Mesenchymal stem cell (in vitro differentiated cells and primary cell): ENCODE data around the gene GPRIN2.

Experiments
- DNase-seq: peaks from one replicate; pipeline ENCODE4 v3.0.0-alpha.2; 2013
- H2AFZ ChIP-seq: one replicate; pipeline ENCODE4 v1.6.1; 2013; ENCODE audit warnings: low read depth, mild to moderate bottlenecking, control low read depth, inconsistent platforms, low read length, moderate library complexity
- H2AK5ac ChIP-seq: 2 replicates; pipeline ENCODE4 v1.6.1; 2013; ENCODE audit warnings: low read length, moderate library complexity, mild to moderate bottlenecking, inconsistent platforms; ENCODE audit not compliant: severe bottlenecking
- H2BK120ac ChIP-seq: one replicate; pipeline ENCODE4 v1.6.1; 2013; ENCODE audit warnings: low read depth, mild to moderate bottlenecking, inconsistent platforms, low read length, moderate library complexity
- H2BK12ac ChIP-seq, 2 experiments: one replicate each; pipeline ENCODE4 v1.6.1; 2013; ENCODE audit warnings: inconsistent platforms in 2 of 2, low read length in 2 of 2, mild to moderate bottlenecking in 2 of 2, moderate library complexity in 2 of 2, control low read depth in 1 of 2
- H2BK15ac ChIP-seq: one replicate; pipeline ENCODE4 v1.6.1; 2013; ENCODE audit warnings: mild to moderate bottlenecking, low read depth, inconsistent platforms; ENCODE audit not compliant: poor library complexity, severe bottlenecking
- H2BK5ac ChIP-seq: 2 replicates; pipeline ENCODE4 v1.6.1; 2013; ENCODE audit warnings: low read depth, mild to moderate bottlenecking, low read length, control low read depth, inconsistent platforms; ENCODE audit not compliant: poor library complexity, severe bottlenecking
- H3K14ac ChIP-seq, 2 experiments: one replicate each; pipeline ENCODE4 v1.6.1; 2013; ENCODE audit warnings: inconsistent platforms in 2 of 2, low read length in 2 of 2, control low read depth in 1 of 2, mild to moderate bottlenecking in 1 of 2, moderate library complexity in 1 of 2
- H3K18ac ChIP-seq, 2 experiments: one replicate each; pipeline ENCODE4 v1.6.1; 2013; ENCODE audit warnings: inconsistent platforms in 2 of 2, low read length in 2 of 2, control low read depth in 1 of 2, low read depth in 1 of 2, mild to moderate bottlenecking in 1 of 2
- H3K23ac ChIP-seq, 2 experiments: one replicate each; pipeline ENCODE4 v1.6.1; 2013; ENCODE audit warnings: inconsistent platforms in 2 of 2, low read length in 2 of 2, mild to moderate bottlenecking in 2 of 2, moderate library complexity in 2 of 2, control low read depth in 1 of 2
- H3K27ac ChIP-seq: 2 replicates; pipeline ENCODE4 v1.5.1; 2013; ENCODE audit warnings: mild to moderate bottlenecking, moderate library complexity, low read length, control low read depth, inconsistent platforms; ENCODE audit not compliant: poor library complexity, severe bottlenecking
- H3K27me3 ChIP-seq, 2 experiments: 2 replicates each; pipeline versions ENCODE4 v1.6.1 to v1.7.0; 2013; ENCODE audit warnings: low read length in 2 of 2, mild to moderate bottlenecking in 2 of 2, moderate library complexity in 2 of 2, control low read depth in 1 of 2, inconsistent platforms in 1 of 2; ENCODE audit not compliant: control insufficient read depth in 1 of 2, insufficient read depth in 1 of 2
- H3K36me3 ChIP-seq, 2 experiments: 2 replicates each; pipeline versions ENCODE4 v1.6.1 to v1.7.0; 2013; ENCODE audit warnings: low read length in 2 of 2, control low read depth in 1 of 2, inconsistent platforms in 1 of 2, low read depth in 1 of 2, mild to moderate bottlenecking in 1 of 2; ENCODE audit not compliant: insufficient read depth in 2 of 2, control insufficient read depth in 1 of 2
- H3K4ac ChIP-seq, 2 experiments: one replicate each; pipeline ENCODE4 v1.6.1; 2013; ENCODE audit warnings: inconsistent platforms in 2 of 2, low read length in 2 of 2, mild to moderate bottlenecking in 2 of 2, moderate library complexity in 2 of 2, control low read depth in 1 of 2, low read depth in 1 of 2
- H3K4me1 ChIP-seq: 2 replicates; pipeline ENCODE4 v1.6.1; 2013; ENCODE audit warnings: low read depth, low read length, control low read depth; ENCODE audit not compliant: control insufficient read depth, insufficient read depth
- H3K4me2 ChIP-seq: 2 replicates; pipeline ENCODE4 v1.6.1; 2013; ENCODE audit warnings: low read length, mild to moderate bottlenecking, inconsistent platforms; ENCODE audit not compliant: poor library complexity, severe bottlenecking
- H3K4me3 ChIP-seq, 2 experiments: 2 replicates each; pipeline versions ENCODE4 v1.5.1 to v1.7.0; 2013; ENCODE audit warnings: low read length in 2 of 2, mild to moderate bottlenecking in 2 of 2, control low read depth in 1 of 2, low read depth in 1 of 2; ENCODE audit not compliant: insufficient read depth in 1 of 2
- H3K79me1 ChIP-seq: replicated peaks from 2 replicates; pipeline ENCODE4 v1.6.1; 2013; ENCODE audit warnings: mild to moderate bottlenecking, control low read depth, low read length, inconsistent platforms; ENCODE audit not compliant: poor library complexity, severe bottlenecking
- H3K9ac ChIP-seq: 2 replicates; pipeline ENCODE4 v1.7.0; 2013; ENCODE audit warnings: mild to moderate bottlenecking, low read length, moderate library complexity
- H3K9me3 ChIP-seq: 2 replicates; pipeline ENCODE4 v1.7.0; 2013; ENCODE audit warnings: mild to moderate bottlenecking, low read length; ENCODE audit not compliant: control insufficient read depth
- H4K8ac ChIP-seq: one replicate; pipeline ENCODE4 v1.6.1; 2013; ENCODE audit warnings: inconsistent platforms, mild to moderate bottlenecking, low read length, moderate library complexity
- H4K91ac ChIP-seq: one replicate; pipeline ENCODE4 v1.6.1; 2013; ENCODE audit warnings: mild to moderate bottlenecking, low read length, inconsistent platforms
- WGBS: methylation state at CpG from one replicate; pipeline ENCODE4 v1.1.7; 2013; ENCODE audit warnings: mixed read lengths; 5-methylcytosine and 5-hydroxymethylcytosine counted together

The GPRIN2 gene

DNA sequence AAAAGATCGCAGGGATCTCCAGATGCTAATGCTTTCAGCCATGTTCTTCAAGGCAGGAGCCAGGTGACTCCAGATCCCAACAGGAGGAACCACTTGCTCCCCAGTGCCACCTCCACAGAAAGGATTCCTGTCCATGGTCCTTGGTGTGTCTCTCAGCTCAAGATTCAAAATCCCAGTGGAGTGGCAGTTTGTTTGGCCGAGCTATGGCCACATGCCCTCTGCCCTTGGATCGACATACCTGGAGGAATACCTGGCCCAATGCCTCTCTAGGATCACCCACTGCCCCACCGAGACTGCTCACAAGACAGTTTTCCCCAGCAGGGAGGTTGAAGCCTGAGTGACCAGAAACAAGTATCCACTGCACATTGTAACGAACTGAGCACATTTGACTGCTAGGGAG, 3.9 kb upstream of the GPRIN2 start:
- Histone ChIP-seq H3K27me3 (peaks cover 54% of the 10 kb centered on the region in 2 experiments), H3K14ac (no peak overlapping the region), H2BK15ac (no peak overlapping the region), H2BK120ac (no peak overlapping the region), H3K18ac (no peak overlapping the region), H2BK12ac (no peak overlapping the region), H3K4me2 (no peak overlapping the region), H3K9ac (no peak overlapping the region), H2AFZ (no peak overlapping the region), H3K4ac (no peak overlapping the region), H3K79me1 (no peaks in the 10 kb centered on the region), H4K8ac (no peak overlapping the region), H2BK5ac (no peak overlapping the region), H3K4me3 (no peak overlapping the region), H3K4me1 (peaks cover 18% of the 10 kb centered on the region), H2AK5ac (no peak overlapping the region), H4K91ac (no peak overlapping the region), H3K36me3 (no peaks in the 10 kb centered on the region), H3K9me3 (no peaks in the 10 kb centered on the region), H3K27ac (no peak overlapping the region), H3K23ac (no peak overlapping the region)
- no peak for DNase-seq
- whole genome bisulfite sequencing = 74% methylated on average over 5 of the region's 5 CpGs

DNA sequence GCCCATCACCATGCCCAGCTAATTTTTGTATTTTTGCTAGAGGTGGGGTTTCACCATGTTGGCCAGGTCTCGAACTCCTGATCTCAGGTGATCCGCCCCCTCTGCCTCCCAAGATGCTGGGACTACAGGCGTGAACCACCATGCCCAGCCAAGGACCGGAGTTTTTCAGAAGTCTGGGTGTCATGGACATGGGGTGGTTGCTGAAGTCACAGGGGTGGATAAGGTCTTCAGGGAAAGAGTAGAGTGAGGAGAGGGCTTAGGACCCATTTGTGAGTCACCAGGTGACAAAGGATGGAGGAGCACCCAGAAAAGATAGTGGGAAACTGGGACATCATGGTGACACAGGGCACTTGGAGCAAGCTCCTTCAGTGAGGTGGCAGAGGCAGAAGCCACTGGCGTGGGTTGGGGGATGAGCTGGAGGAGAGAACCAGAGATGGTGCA, 2.8 kb upstream of the GPRIN2 start:
- Histone ChIP-seq H2BK5ac (no peak overlapping the region), H3K4me2 (no peak overlapping the region), H2AFZ (no peak overlapping the region), H3K23ac (no peak overlapping the region), H3K4ac (no peak overlapping the region), H2BK12ac (no peak overlapping the region), H3K4me1 (peaks cover 20% of the 10 kb centered on the region), H3K27me3 (peaks cover 60 to 66% of the 10 kb centered on the region in 2 experiments), H2BK15ac (no peak overlapping the region), H3K18ac (no peak overlapping the region), H3K9ac (no peak overlapping the region), H3K36me3 (no peaks in the 10 kb centered on the region), H3K4me3 (no peak overlapping the region), H2BK120ac (no peak overlapping the region), H3K9me3 (no peaks in the 10 kb centered on the region), H2AK5ac (no peak overlapping the region), H4K91ac (no peak overlapping the region), H3K79me1 (no peaks in the 10 kb centered on the region), H4K8ac (no peak overlapping the region), H3K27ac (no peak overlapping the region), H3K14ac (no peak overlapping the region)
- DNase-seq = no peak
- 82% methylated on average over 5 of the region's 5 CpGs for WGBS

DNA sequence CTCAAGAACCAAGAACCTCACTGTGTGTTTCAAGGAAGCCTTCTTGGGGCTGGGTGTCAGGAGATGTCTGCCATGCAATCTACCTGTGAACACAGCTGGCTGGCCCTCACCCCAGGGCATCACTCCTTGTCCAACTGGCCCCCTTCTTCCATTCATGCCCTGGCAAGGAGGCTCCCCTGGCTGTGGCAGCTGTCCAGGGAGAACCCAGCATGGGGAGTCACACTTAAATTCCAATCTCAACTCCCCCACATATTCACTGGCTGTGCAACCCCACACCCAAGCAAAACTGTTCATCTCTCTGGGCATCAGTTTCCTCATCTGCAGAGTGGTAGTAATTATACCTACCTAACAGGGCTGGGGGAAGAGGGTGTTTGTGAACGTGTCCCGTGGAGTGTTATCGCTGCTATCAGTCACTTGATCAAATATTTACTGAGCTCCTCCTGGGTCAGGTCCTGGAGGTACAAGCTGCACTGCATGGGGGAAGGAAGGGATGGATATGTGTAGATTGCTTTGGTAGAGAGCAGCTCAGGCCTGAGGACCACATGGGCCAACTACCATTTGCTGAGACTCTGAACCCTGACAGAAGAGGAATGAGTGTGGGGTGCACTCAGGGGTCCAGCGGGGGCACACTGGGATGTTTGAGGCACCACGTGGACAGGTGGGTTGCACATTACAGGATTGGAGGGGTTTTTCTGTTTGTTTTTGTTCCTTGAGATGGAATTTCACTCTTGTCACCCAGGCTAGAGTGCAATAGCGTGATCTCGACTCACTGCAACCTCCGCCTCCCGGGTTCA, 2.1 kb upstream of the GPRIN2 start:
- H3K23ac ChIP-seq = no peak overlapping the region
- no peak overlapping the region for H2BK15ac ChIP-seq
- H3K9ac ChIP-seq = no peak overlapping the region
- peaks cover 62 to 72% of the 10 kb centered on the region in 2 experiments for H3K27me3 ChIP-seq
- H3K4me2 ChIP-seq = no peak overlapping the region
- peaks cover 20% of the 10 kb centered on the region for H3K4me1 ChIP-seq
- H3K9me3 ChIP-seq = no peaks in the 10 kb centered on the region
- no peak overlapping the region for H2BK5ac ChIP-seq
- no peak overlapping the region for H3K4ac ChIP-seq
- peak overlapping the region in 1 of 2 experiments; percentile 22 for H3K14ac ChIP-seq
- H4K91ac ChIP-seq = no peak overlapping the region
- no peaks in the 10 kb centered on the region for H3K36me3 ChIP-seq
- no peak overlapping the region for H3K27ac ChIP-seq
- H3K18ac ChIP-seq = no peak overlapping the region
- H2AFZ ChIP-seq = no peak overlapping the region
- DNase-seq = no peak
- H2BK12ac ChIP-seq = no peak overlapping the region
- no peak overlapping the region for H3K4me3 ChIP-seq
- 84% methylated on average over 9 of the region's 9 CpGs for WGBS
- H2AK5ac ChIP-seq = no peak overlapping the region
- H2BK120ac ChIP-seq = no peak overlapping the region
- no peaks in the 10 kb centered on the region for H3K79me1 ChIP-seq
- no peak overlapping the region for H4K8ac ChIP-seq

DNA sequence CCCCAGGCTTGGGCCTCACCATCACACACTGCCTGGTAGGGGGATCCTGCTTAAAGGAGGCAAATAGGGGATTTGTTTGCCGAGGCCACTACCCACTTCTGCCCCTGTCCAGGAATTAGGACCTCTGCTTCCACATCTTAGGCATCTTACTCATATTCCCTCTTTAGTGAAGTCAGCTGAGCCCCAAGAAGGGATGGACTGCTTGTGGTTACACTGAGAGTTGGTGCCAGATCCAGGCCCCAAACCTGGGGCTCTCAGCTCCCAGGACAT, 1.6 kb upstream of the GPRIN2 start:
- H2BK15ac ChIP-seq = no peak overlapping the region
- H2AFZ ChIP-seq = no peak overlapping the region
- no CpG with 5 or more reads among the region's 1 CpG for WGBS
- no peaks in the 10 kb centered on the region for H3K9me3 ChIP-seq
- no peaks in the 10 kb centered on the region for H3K79me1 ChIP-seq
- no peaks in the 10 kb centered on the region for H3K36me3 ChIP-seq
- H3K4ac ChIP-seq = no peak overlapping the region
- no peak overlapping the region for H3K4me2 ChIP-seq
- H2BK120ac ChIP-seq = no peak overlapping the region
- DNase-seq = no peak
- H3K9ac ChIP-seq = no peak overlapping the region
- no peak overlapping the region for H4K8ac ChIP-seq
- no peak overlapping the region for H3K4me3 ChIP-seq
- H3K27me3 ChIP-seq = peaks cover 64 to 78% of the 10 kb centered on the region in 2 experiments
- no peak overlapping the region for H3K18ac ChIP-seq
- no peak overlapping the region for H2BK5ac ChIP-seq
- no peak overlapping the region for H4K91ac ChIP-seq
- no peak overlapping the region for H2AK5ac ChIP-seq
- H3K27ac ChIP-seq = no peak overlapping the region
- H3K23ac ChIP-seq = no peak overlapping the region
- no peak overlapping the region for H3K14ac ChIP-seq
- H3K4me1 ChIP-seq = peaks cover 20% of the 10 kb centered on the region
- no peak overlapping the region for H2BK12ac ChIP-seq
